NCI-H1694 (cell line): ENCODE measurements around the gene RPS6KA3.
"Not testable (repeated sequence)": the region's sequence is repeated elsewhere in the genome, so short reads cannot be mapped to it uniquely, and the experiment has no call there.

Experiments
- DNase-seq: peaks from one replicate; lab custom pipeline; 2025; lab: John Stamatoyannopoulos, UW

Gene RPS6KA3

GRCh38 chrX:20218836-20219505 is 47.7 kb downstream of the RPS6KA3 start:
- no peak for DNase-seq

GRCh38 chrX:20217906-20218305 is 48.8 kb downstream of the RPS6KA3 start:
- no peak for DNase-seq

GRCh38 chrX:20217271-20217670 is 49.4 kb downstream of the RPS6KA3 start:
- DNase-seq: no peak

- no peak for DNase-seq
Measured at GRCh38 chrX:20215565-20215964, 51.1 kb downstream of the RPS6KA3 start.

GRCh38 chrX:20212486-20213089 is 54.1 kb downstream of the RPS6KA3 start:
- no peak for DNase-seq

- no peak for DNase-seq
Measured at GRCh38 chrX:20211261-20211786, 55.4 kb downstream of the RPS6KA3 start.

GRCh38 chrX:20205927-20206708 is 60.6 kb downstream of the RPS6KA3 start:
- DNase-seq: no peak

GRCh38 chrX:20204351-20204750 is 62.4 kb downstream of the RPS6KA3 start:
- no peak for DNase-seq

- no peak for DNase-seq
Measured at GRCh38 chrX:20197641-20198210, 69.0 kb downstream of the RPS6KA3 start.

GRCh38 chrX:20189171-20189570 is 77.5 kb downstream of the RPS6KA3 start:
- no peak for DNase-seq

GRCh38 chrX:20181598-20182329 is 84.9 kb downstream of the RPS6KA3 start:
- no peak for DNase-seq

GRCh38 chrX:20177093-20177492 is 89.6 kb downstream of the RPS6KA3 start:
- no peak for DNase-seq

- no peak for DNase-seq
Measured at GRCh38 chrX:20173856-20174255, 92.9 kb downstream of the RPS6KA3 start.

- DNase-seq: no peak
Measured at GRCh38 chrX:20173313-20173712, 93.4 kb downstream of the RPS6KA3 start.

- DNase-seq: no peak
Measured at GRCh38 chrX:20171887-20172286, 94.8 kb downstream of the RPS6KA3 start.

GRCh38 chrX:20162516-20162915 is 104.2 kb downstream of the RPS6KA3 start:
- not testable (repeated sequence) for DNase-seq

- no peak for DNase-seq
Measured at GRCh38 chrX:20159797-20160385, 106.8 kb downstream of the RPS6KA3 start.

- DNase-seq: no peak
Measured at GRCh38 chrX:20151689-20152088, 115.0 kb downstream of the RPS6KA3 start.

- DNase-seq: no peak
Measured at GRCh38 chrX:20149326-20149725, 117.4 kb downstream of the RPS6KA3 start.

- no peak for DNase-seq
Measured at GRCh38 chrX:20147561-20147960, 119.1 kb downstream of the RPS6KA3 start.

GRCh38 chrX:20144491-20144890 is 122.2 kb downstream of the RPS6KA3 start:
- DNase-seq: no peak
